NCI-H510A treated with DMSO at 0.1 percent for 48 hours (cell line): ENCODE results near the gene MDC1.
A peak's percentile ranks its signal among the peaks of the same experiment; 100 is the strongest.
"Not testable (repeated sequence)": the region's sequence is repeated elsewhere in the genome, so short reads cannot be mapped to it uniquely, and the experiment has no call there.

Experiments used
- DNase-seq: peaks from one replicate; lab custom pipeline; 2025; lab: John Stamatoyannopoulos, UW

Gene MDC1, protein sequence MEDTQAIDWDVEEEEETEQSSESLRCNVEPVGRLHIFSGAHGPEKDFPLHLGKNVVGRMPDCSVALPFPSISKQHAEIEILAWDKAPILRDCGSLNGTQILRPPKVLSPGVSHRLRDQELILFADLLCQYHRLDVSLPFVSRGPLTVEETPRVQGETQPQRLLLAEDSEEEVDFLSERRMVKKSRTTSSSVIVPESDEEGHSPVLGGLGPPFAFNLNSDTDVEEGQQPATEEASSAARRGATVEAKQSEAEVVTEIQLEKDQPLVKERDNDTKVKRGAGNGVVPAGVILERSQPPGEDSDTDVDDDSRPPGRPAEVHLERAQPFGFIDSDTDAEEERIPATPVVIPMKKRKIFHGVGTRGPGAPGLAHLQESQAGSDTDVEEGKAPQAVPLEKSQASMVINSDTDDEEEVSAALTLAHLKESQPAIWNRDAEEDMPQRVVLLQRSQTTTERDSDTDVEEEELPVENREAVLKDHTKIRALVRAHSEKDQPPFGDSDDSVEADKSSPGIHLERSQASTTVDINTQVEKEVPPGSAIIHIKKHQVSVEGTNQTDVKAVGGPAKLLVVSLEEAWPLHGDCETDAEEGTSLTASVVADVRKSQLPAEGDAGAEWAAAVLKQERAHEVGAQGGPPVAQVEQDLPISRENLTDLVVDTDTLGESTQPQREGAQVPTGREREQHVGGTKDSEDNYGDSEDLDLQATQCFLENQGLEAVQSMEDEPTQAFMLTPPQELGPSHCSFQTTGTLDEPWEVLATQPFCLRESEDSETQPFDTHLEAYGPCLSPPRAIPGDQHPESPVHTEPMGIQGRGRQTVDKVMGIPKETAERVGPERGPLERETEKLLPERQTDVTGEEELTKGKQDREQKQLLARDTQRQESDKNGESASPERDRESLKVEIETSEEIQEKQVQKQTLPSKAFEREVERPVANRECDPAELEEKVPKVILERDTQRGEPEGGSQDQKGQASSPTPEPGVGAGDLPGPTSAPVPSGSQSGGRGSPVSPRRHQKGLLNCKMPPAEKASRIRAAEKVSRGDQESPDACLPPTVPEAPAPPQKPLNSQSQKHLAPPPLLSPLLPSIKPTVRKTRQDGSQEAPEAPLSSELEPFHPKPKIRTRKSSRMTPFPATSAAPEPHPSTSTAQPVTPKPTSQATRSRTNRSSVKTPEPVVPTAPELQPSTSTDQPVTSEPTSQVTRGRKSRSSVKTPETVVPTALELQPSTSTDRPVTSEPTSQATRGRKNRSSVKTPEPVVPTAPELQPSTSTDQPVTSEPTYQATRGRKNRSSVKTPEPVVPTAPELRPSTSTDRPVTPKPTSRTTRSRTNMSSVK (N-terminal part only)

DNA sequence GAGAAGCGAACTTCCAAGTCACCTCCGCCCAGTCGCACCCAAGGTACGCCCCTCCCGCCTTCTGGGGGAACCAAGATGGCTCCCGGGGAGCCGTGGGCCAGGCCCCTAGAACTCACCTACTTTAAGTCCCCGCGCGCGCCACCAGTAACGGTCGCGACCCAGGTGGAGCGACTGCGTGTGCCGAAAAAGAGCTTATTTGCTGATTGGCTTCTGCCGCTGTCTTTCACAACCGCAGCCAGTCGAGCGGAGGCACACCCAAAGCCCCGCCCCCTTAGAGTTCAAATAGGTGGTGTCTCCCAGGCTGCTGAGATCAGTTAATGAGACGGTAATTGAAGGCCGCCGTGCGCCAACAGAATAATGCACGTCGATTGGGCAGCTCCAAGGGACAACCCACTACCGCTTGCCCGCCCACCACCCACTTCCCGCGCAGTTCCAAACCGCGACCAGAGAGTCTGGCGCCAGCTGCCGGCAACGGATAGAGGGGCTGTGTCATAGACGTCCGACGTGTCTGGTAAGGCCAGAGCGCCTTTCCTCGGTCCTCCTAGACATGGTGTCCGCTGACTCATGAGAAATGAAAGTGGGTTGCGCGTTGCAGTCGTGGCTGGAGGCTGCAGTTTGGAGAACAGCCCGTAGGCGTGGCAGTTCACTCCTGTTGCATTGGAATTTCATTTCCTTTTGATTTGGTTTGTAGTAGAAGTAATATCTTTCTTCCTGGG is at the start of gene MDC1:
MDC1 (minus strand) TSS at position 153 of the 716 bp plus-strand sequence. CDS start 2,106 bp downstream, outside the sequence.
- peak; percentile 100 for DNase-seq

DNA sequence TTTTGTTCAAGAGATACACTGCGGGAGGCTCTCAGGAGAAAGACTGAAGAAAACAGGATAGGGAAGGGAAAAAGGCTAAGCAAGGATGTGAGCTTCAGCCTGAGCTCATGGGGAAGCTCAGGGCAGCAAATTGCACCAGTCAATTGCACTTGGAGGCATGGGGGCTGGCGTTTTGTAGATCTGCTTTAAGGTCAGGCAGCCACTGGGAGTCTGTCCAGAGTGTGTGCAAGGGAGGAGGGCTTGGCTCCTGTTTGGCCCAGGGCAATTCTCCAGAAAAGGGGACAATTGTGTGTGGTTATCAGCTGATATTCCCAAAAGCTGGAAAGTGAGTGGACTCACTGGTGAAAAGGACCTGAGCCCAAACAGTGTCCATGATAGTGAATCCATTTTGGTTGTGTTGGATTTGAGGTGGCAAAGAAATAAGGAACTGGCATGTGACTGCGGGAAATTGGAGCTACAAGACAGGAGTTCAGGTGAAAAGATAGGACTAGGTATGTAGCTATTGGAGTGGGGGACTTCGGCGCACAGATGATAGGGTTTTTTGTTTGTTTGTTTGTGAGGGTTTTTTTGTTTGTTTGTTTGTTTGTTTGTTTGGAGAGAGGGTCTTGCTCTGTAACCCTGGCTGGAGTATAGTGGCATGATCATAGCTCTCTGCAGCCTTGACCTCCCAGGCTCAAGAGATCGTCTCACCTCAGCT is 49.5 kb upstream of the MDC1 start:
- no peak for DNase-seq

DNA sequence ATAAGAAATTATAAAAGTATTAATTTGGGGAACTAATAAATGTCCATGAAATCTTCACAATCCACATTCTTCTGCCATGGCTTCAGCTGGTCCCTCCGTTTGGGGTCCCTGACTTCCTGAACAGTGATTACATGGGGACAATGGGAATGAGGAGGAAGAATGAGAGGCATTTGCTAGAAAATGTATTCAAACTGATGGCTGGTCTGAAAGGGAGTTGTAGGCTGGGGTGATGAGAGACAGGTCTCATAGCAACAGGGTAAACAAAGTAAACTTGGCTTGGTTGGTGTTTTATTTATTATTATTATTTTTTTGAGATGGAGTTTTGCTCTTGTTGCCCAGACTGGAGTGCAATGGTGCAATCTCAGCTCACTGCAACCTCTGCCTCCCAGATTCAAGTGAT is 48.4 kb upstream of the MDC1 start:
- DNase-seq: not testable (repeated sequence)

DNA sequence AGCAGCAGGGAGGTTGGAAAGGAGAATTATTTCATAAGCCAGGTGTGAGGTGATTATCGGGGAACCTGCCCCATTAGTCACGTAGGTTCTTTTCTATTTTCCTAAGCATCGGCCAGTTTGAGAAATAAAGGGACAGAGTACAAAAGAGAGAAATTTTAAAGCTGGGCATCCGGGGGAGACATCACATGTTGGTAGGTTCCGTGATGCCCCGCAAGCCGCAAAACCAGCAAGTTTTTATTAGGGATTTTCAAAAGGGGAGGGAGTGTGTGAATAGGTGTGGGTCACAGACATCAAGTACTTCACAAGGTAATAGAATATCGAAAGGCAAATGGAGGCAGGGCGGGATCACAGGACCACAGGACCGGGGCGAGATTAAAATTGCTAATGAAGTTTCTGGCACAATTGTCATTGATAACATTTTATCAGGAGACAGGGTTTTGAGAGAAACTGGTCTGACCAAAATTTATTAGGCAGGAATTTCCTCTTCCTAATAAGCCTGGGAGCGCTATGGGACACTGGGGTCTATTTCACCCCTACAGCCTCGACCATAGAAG is 47.5 kb upstream of the MDC1 start:
- not testable (repeated sequence) for DNase-seq

DNA sequence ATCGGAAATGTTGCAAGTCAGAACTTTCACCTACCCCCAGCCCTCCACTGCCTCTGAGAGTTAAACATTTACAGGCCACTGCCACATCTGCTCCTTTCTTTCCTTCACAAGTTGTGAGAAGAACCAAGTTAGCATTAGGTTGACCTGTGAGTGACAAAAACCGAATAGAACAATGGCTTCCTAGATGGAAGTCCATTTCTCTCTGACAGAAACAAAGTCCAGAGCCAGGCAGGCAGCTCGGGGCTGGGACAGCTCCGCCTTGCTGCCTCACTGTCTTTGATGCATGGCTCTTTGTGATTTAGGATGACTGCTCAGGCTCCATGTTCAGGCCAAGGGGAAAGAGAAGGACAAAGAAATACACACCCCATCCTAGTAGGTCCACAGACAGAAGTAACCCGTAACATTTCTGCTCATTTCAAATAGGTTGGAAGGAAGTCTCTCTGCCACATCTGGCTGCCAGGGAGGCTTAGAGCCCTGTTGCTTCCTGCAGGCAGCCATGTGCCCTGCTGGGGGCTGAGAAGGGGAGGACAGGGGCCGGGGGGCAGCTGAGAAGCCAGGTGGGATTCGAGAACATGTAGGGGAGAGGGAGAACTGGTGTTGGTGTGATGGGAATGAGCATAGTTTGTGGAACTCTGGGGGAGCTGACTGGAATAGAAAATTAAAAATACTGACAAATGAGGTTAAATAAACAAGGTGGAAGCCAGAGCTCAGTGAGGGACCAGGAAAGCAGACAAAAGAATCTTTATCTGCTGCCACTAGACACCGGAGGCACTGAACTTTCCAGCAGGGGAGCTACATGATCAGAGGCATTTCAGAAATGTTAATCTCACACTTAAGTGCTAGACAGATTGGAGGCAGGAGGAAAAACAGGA is 46.8 kb upstream of the MDC1 start:
- DNase-seq: no peak

DNA sequence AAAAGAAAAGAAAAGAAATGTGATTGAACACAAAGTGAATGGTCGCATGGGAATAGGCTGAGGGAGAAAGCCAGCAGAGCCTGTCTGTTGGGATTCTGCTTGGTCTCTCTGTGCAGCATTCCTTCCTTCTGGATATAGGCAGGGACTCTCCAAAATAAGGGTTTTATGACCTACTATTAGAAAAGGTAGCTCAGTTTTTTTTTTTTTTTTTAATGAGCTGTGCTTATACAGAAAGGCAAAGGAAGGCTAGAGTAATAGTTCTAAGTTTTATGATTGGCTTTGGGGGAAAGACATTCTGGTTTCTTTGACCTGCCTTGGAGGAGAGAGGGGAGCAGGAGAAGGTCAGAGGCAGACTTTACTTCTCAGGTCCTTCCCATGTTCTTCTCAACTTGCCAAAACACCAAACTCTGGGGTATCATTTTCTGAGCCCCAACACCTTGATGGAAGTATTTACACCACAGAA is 46.1 kb upstream of the MDC1 start:
- no peak for DNase-seq

DNA sequence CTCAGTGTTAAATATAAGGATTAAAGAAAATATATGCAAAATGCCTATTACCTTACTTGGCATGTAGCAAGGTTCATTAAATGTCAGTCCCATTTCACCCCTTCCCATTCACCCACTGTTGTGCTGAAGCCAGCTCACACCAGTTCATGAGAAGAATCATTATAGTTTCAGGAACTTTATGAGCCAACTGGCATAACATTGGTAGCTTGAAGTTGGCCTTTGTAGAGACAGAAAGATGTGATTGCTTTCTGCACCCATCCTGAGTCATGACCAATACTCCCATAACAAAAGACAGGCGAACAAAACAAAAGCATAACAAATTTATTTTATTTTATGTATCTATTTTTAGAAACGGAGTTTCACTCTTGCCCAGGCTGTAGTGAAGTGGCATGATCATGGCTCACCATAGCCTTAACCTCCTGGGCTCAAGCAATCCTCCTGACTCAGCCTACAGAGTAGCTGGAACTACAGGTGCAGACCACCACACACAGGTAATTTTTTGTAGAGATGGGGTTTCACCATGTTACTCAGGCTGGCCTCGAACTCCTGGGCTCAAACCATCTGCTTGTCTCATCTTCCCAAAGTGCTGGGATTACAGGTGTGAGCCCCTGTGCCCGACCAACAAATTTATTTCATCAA is 44.8 kb upstream of the MDC1 start:
- DNase-seq: no peak

DNA sequence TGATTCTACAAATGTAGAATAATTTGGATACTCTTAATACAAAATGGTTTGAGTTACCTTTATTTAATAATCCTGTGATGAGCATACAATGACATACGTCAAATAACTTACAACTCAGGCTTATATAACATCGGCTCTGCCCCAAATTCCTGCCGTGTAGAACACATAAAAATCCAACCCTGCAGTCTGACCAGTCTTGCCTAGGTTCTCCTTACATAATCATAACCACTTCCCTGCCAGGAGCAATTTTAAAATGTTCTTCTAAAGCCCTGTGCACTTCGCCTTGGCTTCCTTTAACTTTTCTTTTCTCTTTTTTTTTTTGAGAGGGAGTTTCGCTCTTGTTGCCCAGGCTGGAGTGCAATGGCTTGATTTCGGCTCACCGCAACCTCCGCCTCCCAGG is 43.5 kb upstream of the MDC1 start:
- no peak for DNase-seq

DNA sequence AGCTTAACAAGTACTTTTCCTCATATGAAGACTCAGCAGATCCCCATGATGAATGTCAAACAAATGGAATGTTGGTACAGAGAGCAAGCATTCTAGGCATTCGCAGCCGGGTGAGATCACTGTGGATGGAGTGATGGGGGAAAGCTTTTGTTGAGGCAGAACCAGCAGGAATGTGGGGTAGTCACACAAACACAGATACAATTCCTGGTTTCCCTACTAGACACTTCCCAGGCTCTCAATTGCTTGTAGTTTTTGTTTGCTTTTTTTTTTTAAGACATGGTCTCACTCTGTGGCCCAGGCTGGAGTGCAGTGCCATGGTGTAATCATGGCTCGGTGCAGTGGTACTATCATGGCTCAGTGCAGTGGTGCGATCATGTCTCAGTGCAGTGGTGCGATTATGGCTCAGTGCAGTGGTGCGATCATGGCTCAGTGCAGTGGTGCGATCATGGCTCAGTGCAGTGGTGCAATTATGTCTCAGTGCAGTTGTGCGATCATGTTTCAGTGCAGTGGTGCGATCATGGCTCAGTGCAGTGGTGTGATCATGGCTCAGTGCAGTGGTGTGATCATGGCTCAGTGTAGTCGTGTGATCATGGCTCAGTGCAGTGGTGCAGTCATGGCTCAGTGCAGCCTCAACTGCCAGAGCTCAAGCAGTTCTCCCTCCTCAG is 42.6 kb upstream of the MDC1 start:
- no peak for DNase-seq

DNA sequence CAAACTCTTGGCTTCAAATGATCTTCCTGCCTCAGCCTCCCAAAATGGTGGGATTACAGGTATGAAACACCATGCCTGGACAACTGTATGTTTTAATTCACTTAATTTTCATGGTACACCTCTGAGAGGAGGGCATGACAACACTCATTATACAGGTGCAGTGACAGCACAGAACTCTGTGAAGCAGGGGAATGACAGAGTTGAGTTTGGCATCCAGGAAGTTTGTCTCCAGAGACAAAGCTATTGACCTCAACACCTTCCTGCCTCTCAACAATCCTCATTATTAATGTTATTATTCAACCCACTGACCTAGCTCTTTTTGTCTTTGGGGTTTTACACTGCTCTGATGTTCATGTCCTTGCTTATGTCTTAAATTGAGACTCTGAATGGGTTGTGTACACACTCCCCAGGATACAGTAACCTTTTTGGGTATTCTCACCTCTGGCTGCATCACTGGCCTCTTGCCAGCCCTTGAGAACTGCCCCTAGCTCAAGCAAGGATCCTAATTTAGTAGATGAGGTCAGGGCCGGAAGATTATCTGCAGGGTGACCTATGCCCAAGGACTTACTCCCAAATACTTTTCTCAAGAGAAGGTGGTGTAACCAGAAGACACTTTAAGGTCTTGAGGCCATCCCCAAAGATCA is 40.3 kb upstream of the MDC1 start:
- DNase-seq: no peak

DNA sequence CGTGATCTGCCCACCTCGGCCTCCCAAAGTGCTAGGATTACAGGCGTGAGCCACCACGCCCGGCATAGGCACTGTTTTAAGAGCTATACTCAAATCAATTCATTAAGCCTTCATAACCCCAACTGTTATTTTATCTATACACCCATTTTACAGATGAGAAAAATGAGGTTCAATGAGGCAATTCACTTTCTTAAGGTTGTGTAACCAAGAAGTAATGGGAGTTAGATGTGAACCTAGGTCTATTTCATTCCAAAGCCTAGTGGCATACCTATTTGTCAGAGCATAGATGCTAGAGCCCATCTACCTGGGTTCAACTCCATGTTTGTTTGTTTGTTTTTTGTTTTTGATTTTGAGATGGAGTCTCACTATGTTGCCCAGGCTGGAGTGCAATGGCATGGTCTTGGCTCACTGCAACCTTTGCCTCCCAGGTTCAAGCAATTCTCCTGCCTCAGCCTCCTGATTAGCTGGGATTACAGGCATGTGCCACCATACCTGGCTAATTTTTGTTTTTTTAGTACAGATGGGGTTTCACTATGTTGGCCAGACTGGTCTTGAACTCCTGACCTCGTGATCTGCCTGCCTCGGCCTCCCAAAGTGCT is 39.4 kb upstream of the MDC1 start:
- not testable (repeated sequence) for DNase-seq

DNA sequence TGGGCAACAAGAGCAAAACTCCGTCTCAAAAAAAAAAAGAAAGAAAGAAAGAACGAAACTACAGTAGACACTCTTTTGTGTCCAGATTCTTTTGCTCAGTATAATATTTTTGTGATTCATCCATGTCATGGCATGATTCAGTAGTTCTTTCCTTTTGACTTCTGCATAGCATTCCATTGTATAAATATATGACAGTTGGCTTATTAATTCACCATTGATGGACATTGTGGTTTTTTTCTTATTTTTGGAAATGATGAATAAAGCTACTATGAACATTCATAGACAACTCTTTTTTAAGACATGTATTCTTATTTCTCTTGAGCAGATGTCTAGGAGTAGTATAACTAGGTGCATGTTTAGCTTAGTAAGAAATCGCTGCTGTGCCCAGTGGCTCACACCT is 37.5 kb upstream of the MDC1 start:
- DNase-seq: no peak

DNA sequence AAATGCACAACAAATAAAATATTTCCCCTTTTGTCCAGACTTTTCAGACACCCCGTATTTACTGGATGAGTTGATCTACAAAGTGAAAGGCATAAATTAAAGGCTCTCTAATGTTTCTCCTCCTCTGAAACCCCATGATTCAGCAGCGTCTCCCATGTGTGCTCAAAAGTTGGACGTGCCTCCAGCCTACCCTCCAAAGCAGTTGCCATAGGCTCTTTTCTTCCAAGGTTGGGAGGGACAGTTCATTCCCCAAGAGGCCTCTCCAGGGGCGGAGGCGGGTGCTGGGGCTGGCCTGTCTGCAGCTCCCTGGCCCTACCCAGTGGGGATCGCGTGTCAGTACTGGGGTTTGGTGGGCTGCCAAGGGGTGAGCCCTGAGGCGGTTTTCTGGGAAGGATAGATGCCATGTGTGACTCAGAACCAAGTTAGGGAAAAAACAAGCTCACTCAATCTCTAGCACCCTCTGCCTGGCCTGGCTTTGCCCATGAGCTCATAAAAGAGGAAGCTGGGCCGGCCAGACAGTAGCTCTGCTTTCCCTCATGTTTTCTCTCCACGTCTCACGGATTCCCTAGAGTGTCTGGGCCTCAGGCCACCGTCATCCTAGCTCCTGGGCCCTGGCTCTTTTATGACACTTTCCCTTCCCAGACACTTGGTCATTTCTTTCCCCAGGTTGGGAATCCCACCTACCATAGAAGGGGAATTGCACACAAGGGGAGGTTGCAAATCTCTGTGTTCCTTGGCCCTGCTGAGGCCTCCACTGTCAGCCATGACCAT is 35.3 kb upstream of the MDC1 start:
- DNase-seq: no peak

DNA sequence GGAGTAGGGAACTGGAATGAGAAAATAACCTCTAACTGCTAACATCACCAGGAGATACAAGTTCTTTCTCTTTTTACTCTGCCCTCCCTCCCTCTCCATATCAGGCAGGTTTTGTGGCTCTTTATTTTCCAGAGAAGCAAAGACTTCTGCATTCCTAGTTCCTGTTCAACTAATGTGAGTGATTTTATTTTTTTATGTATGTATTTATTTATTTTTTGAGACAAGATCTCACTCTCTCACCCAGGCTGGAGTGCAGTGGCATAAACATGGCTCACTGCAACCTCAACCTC is 33.2 kb upstream of the MDC1 start:
- DNase-seq: no peak

DNA sequence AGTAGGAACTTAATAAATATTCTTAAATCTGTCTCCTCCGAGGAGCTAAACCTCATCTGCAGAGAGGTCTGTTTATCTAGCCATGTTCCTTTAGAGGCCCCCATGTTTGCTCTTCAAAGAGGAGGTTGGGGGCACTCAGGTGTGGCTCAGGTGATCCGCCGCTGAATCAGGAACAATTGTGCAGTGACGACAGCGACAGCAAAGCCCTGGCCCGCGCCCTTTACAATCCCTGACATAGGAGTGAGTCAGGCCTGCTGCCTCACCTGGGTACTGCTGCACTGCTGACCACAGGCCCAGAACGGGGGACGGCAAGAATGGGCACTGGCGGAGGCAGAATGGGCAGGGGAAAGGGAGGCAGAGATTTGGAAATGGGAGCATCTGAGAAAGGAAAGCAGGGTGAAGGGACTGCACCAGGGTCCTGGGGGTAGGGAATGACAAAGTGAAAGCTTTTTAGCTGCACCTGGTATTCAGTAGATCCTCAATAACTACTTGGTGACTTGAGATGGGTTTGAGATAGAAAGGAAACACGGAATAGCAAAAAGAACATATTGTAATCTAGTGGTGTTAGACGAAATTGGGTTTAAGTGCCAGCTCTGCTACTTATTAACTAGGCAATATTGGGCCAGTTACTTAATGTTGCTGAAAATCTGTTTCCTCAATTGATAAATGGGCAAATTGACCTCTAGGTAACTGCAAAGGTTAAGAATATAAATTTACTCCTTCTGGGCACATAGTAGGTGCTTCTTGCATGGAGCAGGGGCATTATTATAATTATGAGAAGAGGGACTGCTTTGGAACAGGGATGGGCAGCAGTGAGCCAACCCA is 32.7 kb upstream of the MDC1 start:
- DNase-seq: no peak
